Measurements from ENCODE around the gene JARID2. TPM values are rescaled to one million over a fixed set of nuclear protein-coding genes. Genes with fewer than 3 reads are reported as not detected.

Gene JARID2
- total and polyA plus RNA-seq, 2 of the 13 experiments (the other 11 are each of a cell fraction or from before 2014, with no cell fraction given), result 7.5 to 10.3 TPM

DNA sequence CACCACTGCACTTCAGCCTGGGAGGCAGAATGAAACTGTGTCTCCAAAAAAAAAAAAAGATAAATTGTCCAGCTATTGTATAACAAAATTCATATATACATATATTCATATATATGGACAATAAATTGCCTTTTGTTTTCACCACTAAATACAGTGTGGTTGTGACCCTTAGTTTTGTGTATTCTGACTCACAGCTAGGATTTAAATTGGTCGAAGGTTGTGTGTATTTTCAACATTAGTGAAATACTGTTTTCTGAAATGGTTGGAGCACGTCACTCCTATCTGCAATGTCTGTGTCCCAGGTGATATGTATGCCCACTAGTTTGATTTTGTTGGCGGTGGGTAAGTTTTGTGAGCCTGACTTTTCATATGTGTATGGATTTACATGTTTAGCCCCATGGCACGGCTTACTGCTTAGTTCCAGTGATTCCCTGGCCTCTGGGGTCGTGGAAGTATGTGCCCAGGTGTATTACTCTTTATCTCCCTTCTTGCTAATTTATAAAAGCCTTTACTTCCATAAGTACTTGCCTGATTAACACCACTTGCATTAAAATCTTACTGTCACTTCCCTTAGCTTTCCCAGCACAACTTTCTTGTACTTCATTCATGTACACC, 33.3 kb downstream of the JARID2 start (continued):
- TF ChIP-seq, protein P1, sequence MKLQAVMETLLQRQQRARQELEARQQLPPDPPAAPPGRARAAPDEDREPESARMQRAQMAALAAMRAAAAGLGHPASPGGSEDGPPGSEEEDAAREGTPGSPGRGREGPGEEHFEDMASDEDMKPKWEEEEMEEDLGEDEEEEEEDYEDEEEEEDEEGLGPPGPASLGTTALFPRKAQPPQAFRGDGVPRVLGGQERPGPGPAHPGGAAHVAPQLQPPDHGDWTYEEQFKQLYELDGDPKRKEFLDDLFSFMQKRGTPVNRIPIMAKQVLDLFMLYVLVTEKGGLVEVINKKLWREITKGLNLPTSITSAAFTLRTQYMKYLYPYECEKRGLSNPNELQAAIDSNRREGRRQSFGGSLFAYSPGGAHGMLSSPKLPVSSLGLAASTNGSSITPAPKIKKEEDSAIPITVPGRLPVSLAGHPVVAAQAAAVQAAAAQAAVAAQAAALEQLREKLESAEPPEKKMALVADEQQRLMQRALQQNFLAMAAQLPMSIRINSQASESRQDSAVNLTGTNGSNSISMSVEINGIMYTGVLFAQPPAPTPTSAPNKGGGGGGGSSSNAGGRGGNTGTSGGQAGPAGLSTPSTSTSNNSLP (IDR thresholded peaks at IDR 0.05; ENCODE audit: low read depth, low read length), result peak; percentile 70; the same call in 1 of the 2 replicates
- TF ChIP-seq, protein P2, sequence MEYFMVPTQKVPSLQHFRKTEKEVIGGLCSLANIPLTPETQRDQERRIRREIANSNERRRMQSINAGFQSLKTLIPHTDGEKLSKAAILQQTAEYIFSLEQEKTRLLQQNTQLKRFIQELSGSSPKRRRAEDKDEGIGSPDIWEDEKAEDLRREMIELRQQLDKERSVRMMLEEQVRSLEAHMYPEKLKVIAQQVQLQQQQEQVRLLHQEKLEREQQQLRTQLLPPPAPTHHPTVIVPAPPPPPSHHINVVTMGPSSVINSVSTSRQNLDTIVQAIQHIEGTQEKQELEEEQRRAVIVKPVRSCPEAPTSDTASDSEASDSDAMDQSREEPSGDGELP (IDR thresholded peaks at IDR 0.05; ENCODE audit: borderline replicate concordance, low read depth), result no peak
- no peak for TF ChIP-seq JARID2 (CRISPR knock-in tag; IDR thresholded peaks at IDR 0.05; ENCODE audit: insufficient replicate concordance)
- TF ChIP-seq ARID2 (CRISPR knock-in tag; IDR thresholded peaks at IDR 0.05; ENCODE audit: borderline replicate concordance), result no peak; the same call in 1 of the 2 replicates
- TF ChIP-seq SOX5 (CRISPR knock-in tag; IDR thresholded peaks at IDR 0.05; ENCODE audit: borderline replicate concordance), result peak; percentile 68; the same call in 1 of the 2 replicates
- no peak for TF ChIP-seq HMG20B (CRISPR knock-in tag; conservative IDR thresholded peaks at IDR 0.05)
- TF ChIP-seq CREM (IDR thresholded peaks at IDR 0.05), result peak; percentile 61; the same call in 1 of the 2 replicates
- TF ChIP-seq CREM (CRISPR knock-in tag; IDR thresholded peaks at IDR 0.05), result no peak
- TF ChIP-seq TBP (CRISPR knock-in tag; IDR thresholded peaks at IDR 0.05), result no peak
- TF ChIP-seq, protein P3, sequence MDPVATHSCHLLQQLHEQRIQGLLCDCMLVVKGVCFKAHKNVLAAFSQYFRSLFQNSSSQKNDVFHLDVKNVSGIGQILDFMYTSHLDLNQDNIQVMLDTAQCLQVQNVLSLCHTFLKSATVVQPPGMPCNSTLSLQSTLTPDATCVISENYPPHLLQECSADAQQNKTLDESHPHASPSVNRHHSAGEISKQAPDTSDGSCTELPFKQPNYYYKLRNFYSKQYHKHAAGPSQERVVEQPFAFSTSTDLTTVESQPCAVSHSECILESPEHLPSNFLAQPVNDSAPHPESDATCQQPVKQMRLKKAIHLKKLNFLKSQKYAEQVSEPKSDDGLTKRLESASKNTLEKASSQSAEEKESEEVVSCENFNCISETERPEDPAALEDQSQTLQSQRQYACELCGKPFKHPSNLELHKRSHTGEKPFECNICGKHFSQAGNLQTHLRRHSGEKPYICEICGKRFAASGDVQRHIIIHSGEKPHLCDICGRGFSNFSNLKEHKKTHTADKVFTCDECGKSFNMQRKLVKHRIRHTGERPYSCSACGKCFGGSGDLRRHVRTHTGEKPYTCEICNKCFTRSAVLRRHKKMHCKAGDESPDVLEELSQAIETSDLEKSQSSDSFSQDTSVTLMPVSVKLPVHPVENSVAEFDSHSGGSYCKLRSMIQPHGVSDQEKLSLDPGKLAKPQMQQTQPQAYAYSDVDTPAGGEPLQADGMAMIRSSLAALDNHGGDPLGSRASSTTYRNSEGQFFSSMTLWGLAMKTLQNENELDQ (CRISPR knock-in tag; IDR thresholded peaks at IDR 0.05; ENCODE audit: borderline replicate concordance), result no peak
- TF ChIP-seq ZNF256 (CRISPR knock-in tag; conservative IDR thresholded peaks at IDR 0.05), result no peak
- TF ChIP-seq, protein P4, sequence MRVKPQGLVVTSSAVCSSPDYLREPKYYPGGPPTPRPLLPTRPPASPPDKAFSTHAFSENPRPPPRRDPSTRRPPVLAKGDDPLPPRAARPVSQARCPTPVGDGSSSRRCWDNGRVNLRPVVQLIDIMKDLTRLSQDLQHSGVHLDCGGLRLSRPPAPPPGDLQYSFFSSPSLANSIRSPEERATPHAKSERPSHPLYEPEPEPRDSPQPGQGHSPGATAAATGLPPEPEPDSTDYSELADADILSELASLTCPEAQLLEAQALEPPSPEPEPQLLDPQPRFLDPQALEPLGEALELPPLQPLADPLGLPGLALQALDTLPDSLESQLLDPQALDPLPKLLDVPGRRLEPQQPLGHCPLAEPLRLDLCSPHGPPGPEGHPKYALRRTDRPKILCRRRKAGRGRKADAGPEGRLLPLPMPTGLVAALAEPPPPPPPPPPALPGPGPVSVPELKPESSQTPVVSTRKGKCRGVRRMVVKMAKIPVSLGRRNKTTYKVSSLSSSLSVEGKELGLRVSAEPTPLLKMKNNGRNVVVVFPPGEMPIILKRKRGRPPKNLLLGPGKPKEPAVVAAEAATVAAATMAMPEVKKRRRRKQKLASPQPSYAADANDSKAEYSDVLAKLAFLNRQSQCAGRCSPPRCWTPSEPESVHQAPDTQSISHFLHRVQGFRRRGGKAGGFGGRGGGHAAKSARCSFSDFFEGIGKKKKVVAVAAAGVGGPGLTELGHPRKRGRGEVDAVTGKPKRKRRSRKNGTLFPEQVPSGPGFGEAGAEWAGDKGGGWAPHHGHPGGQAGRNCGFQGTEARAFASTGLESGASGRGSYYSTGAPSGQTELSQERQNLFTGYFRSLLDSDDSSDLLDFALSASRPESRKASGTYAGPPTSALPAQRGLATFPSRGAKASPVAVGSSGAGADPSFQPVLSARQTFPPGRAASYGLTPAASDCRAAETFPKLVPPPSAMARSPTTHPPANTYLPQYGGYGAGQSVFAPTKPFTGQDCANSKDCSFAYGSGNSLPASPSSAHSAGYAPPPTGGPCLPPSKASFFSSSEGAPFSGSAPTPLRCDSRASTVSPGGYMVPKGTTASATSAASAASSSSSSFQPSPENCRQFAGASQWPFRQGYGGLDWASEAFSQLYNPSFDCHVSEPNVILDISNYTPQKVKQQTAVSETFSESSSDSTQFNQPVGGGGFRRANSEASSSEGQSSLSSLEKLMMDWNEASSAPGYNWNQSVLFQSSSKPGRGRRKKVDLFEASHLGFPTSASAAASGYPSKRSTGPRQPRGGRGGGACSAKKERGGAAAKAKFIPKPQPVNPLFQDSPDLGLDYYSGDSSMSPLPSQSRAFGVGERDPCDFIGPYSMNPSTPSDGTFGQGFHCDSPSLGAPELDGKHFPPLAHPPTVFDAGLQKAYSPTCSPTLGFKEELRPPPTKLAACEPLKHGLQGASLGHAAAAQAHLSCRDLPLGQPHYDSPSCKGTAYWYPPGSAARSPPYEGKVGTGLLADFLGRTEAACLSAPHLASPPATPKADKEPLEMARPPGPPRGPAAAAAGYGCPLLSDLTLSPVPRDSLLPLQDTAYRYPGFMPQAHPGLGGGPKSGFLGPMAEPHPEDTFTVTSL (CRISPR knock-in tag; IDR thresholded peaks at IDR 0.05; ENCODE audit: borderline replicate concordance), result peak; percentile 90
- 0 out of 2 replicates have a peak, but pooled peaks have one; percentile 44 for TF ChIP-seq ISL2 (CRISPR knock-in tag; IDR thresholded peaks at IDR 0.05)
- no peak for TF ChIP-seq RNF2 (conservative IDR thresholded peaks at IDR 0.05; ENCODE audit: low read depth)
- peak; percentile 97 for TF ChIP-seq PPARG (CRISPR knock-in tag; conservative IDR thresholded peaks at IDR 0.05)
- no peak for TF ChIP-seq SP140L (CRISPR knock-in tag; IDR thresholded peaks at IDR 0.05; ENCODE audit: borderline replicate concordance)
- TF ChIP-seq, protein P5, sequence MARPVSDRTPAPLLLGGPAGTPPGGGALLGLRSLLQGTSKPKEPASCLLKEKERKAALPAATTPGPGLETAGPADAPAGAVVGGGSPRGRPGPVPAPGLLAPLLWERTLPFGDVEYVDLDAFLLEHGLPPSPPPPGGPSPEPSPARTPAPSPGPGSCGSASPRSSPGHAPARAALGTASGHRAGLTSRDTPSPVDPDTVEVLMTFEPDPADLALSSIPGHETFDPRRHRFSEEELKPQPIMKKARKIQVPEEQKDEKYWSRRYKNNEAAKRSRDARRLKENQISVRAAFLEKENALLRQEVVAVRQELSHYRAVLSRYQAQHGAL (CRISPR knock-in tag; IDR thresholded peaks at IDR 0.05; ENCODE audit: not compliant biosample characterization), result no peak
- TF ChIP-seq ZBTB8A (CRISPR knock-in tag; IDR thresholded peaks at IDR 0.05; ENCODE audit: borderline replicate concordance, low read depth), result no peak

Measured in HepG2 (cell line).